Measurements from ENCODE around the gene SPDYE5.

SPDYE5 gene

GRCh38 chr7:75537731-75538130 is 45.6 kb downstream of the SPDYE5 start:
- DNase-seq (ENCODE audit: low spot score), result no peak

- no peak for DNase-seq (ENCODE audit: low spot score)
These were observed 54.3 kb downstream of the SPDYE5 start for GRCh38 chr7:75546237-75547015.

All from GM03348 (cell line).